ENCODE data around the gene HSPE1. TPM values are rescaled to one million over a fixed set of nuclear protein-coding genes. Genes with fewer than 3 reads are reported as not detected.

The HSPE1 gene
- total RNA-seq, 1 donor from 2014 or later = 115 TPM

Other genes starting within 250 kb of the HSPE1 start
- 40.6 TPM for gene ANKRD44, start 189.6 kb upstream of the HSPE1 start, total RNA-seq
- 206 TPM for gene SF3B1, start 65.4 kb upstream of the HSPE1 start, total RNA-seq
- gene COQ10B, start 46.8 kb upstream of the HSPE1 start, total RNA-seq = 22.7 TPM
- gene HSPD1, start 539 bp upstream of the HSPE1 start, total RNA-seq = 221 TPM
- gene MOB4, start 15.7 kb downstream of the HSPE1 start, total RNA-seq = 16.3 TPM
- 5.5 TPM for gene RFTN2, start 175.2 kb downstream of the HSPE1 start, total RNA-seq
- 4.8 TPM for gene MARS2, start 205.0 kb downstream of the HSPE1 start, total RNA-seq